Measurements from ENCODE around the gene FGF6.

- TF ChIP-seq CTCF (IDR thresholded peaks at IDR 0.05; ENCODE audit: low read depth, low read length, poor library complexity, severe bottlenecking) (no peak), EZH2phosphoT487 (IDR thresholded peaks at IDR 0.05; ENCODE audit: borderline replicate concordance, low read length) (no peak)
Observed at GRCh38 chr12:4468994-4469393, 23.4 kb upstream of the FGF6 start.

All from DOHH2 (cell line).